ENCODE results near the gene NCKAP5L.

- TF ChIP-seq CTCF (IDR thresholded peaks at IDR 0.05; ENCODE audit: low read depth, low read length, poor library complexity, severe bottlenecking) (no peak), EZH2phosphoT487 (IDR thresholded peaks at IDR 0.05; ENCODE audit: borderline replicate concordance, low read length) (no peak)
These were observed 15.1 kb downstream of the NCKAP5L start for GRCh38 chr12:49813131-49813530.
